Smooth muscle cell (in vitro differentiated cells): Measurements from ENCODE around the gene RFX2. TPM values are rescaled to one million over a fixed set of nuclear protein-coding genes. Genes with fewer than 3 reads are reported as not detected.

ENCODE experiments used
- DNase-seq: peaks from one replicate; lab custom pipeline; 2025; ENCODE audit not compliant: unreplicated experiment; lab: John Stamatoyannopoulos, UW
- H2AFZ ChIP-seq: fragments of 200-600 bp; sonication (generic); 2 replicates; pipeline ENCODE4 v1.6.0; 2016; ENCODE audit warnings: antibody characterized with exemption, low read depth, mild to moderate bottlenecking
- H3F3A ChIP-seq: fragments of 200-600 bp; sonication (generic); 2 replicates; pipeline ENCODE4 v1.6.0; 2017; ENCODE audit warnings: antibody characterized with exemption, low read depth
- H3K27ac ChIP-seq: fragments of 200-600 bp; sonication (generic); 2 replicates; pipeline ENCODE4 v1.5.1; 2016; ENCODE audit warnings: low read depth, mild to moderate bottlenecking
- H3K27me3 ChIP-seq: fragments of 200-600 bp; sonication (generic); 2 replicates; pipeline ENCODE4 v1.6.1; 2016; ENCODE audit warnings: low read depth, mild to moderate bottlenecking
- H3K36me3 ChIP-seq: fragments of 200-600 bp; sonication (generic); 2 replicates; pipeline ENCODE4 v1.5.1; 2016; ENCODE audit warnings: low read depth
- H3K4me1 ChIP-seq: fragments of 200-600 bp; sonication (generic); 2 replicates; pipeline ENCODE4 v1.5.1; 2016; ENCODE audit warnings: low read depth
- H3K4me2 ChIP-seq: fragments of 200-600 bp; sonication (generic); 2 replicates; pipeline ENCODE4 v1.6.0; 2016; ENCODE audit warnings: mild to moderate bottlenecking
- H3K4me3 ChIP-seq: fragments of 200-600 bp; sonication (generic); 2 replicates; pipeline ENCODE4 v1.5.1; 2016; ENCODE audit warnings: mild to moderate bottlenecking
- H3K79me2 ChIP-seq: fragments of 200-600 bp; sonication (generic); 2 replicates; pipeline ENCODE4 v1.6.0; 2016; ENCODE audit warnings: low read depth, mild to moderate bottlenecking
- H3K9ac ChIP-seq: fragments of 200-600 bp; sonication (generic); 2 replicates; pipeline ENCODE4 v1.6.0; 2016; ENCODE audit warnings: low read depth
- H3K9me3 ChIP-seq: fragments of 200-600 bp; sonication (generic); replicated peaks from 2 replicates; pipeline ENCODE4 v1.5.1; 2016; ENCODE audit warnings: low read depth
- H4K20me1 ChIP-seq: fragments of 200-600 bp; sonication (generic); 2 replicates; pipeline ENCODE4 v1.6.0; 2016; ENCODE audit warnings: low read depth
- WGBS: methylation state at CpG from one replicate; pipeline ENCODE4 v1.1.7; 2016; ENCODE audit warnings: low lambda C conversion rate; 5-methylcytosine and 5-hydroxymethylcytosine counted together
- polyA plus RNA-seq: library from polyadenylated mRNA; unstranded; fragments of >200 nt; fragmentation: Nextera tagmentation; extraction: Ambion mirVana; gene quantifications from 2 replicates; pipeline ENCODE4 v1.2.1, GENCODE V29; 2016
- total RNA-seq: library from RNA; depleted of rRNA; stranded (reverse); fragments of >200 nt; gene quantifications from 2 replicates; pipeline ENCODE4 v1.2.3, GENCODE V29; 2014
- TF ChIP-seq, protein P1 (sequence below): fragments of 200-600 bp; sonication (generic); IDR thresholded peaks from 2 replicates; pipeline ENCODE4 v1.5.1; 2017; ENCODE audit warnings: borderline replicate concordance, mild to moderate bottlenecking, antibody characterized with exemption; ENCODE audit not compliant: insufficient read depth, poor library complexity, severe bottlenecking

The RFX2 gene
- total and polyA plus RNA-seq, 2 experiments from 2014 or later, result 4.7 to 7.5 TPM

DNA sequence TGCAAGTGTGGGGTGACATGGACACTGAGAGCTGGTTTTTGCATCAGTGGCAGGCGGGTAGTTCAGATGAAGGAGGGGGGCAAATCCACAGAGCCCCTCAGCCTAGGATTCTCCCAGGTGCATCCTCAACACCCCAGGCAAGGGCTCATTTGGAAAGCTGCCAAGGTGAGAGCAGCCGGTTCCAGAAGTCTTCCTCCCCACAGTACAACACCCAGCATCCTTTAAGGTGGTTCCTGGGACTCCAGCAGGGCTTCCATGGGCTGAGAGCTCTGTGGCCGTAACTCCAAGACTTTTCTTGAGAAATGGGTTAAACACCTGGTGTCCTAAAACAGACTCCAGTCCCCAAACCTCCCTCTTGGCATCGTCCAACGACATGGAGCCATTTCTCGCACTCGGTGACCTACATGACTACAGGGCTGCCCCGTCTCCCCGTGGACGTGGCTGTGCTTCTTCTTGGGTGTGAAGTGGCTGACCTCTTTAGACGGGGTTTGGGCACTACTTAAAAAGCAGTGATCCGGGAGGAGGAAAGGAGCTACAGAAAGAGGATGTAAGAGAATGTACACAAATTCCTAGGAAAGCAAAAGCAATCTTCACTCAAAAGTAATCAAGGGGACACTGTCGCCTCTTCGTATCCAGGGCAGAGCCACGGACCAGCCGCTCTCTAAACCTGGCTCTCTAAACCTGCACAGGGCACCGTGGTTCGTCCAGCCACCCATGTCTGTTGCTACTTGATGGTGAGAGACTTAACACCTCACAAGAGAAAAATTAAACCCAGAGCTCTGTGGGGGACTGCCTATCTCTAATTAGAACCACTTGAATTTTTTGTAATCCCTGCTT is 157.9 kb downstream of the RFX2 start:
- H3F3A ChIP-seq, result peaks cover 25% of the 10 kb centered on the region
- H3K4me1 ChIP-seq, result peaks cover 78% of the 10 kb centered on the region
- H4K20me1 ChIP-seq, result peaks cover 100% of the 10 kb centered on the region
- H3K27ac ChIP-seq, result peak overlapping the region; percentile 77
- TF ChIP-seq, protein P1, sequence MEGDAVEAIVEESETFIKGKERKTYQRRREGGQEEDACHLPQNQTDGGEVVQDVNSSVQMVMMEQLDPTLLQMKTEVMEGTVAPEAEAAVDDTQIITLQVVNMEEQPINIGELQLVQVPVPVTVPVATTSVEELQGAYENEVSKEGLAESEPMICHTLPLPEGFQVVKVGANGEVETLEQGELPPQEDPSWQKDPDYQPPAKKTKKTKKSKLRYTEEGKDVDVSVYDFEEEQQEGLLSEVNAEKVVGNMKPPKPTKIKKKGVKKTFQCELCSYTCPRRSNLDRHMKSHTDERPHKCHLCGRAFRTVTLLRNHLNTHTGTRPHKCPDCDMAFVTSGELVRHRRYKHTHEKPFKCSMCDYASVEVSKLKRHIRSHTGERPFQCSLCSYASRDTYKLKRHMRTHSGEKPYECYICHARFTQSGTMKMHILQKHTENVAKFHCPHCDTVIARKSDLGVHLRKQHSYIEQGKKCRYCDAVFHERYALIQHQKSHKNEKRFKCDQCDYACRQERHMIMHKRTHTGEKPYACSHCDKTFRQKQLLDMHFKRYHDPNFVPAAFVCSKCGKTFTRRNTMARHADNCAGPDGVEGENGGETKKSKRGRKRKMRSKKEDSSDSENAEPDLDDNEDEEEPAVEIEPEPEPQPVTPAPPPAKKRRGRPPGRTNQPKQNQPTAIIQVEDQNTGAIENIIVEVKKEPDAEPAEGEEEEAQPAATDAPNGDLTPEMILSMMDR, result no peak
- H3K4me2 ChIP-seq, result peak overlapping the region; percentile 76
- H3K79me2 ChIP-seq, result peaks cover 84% of the 10 kb centered on the region
- no peak overlapping the region for H2AFZ ChIP-seq
- no peak overlapping the region for H3K9ac ChIP-seq
- no peaks in the 10 kb centered on the region for H3K36me3 ChIP-seq
- WGBS, result 82% methylated on average over 18 of the region's 18 CpGs
- DNase-seq, result no peak
- no peaks in the 10 kb centered on the region for H3K27me3 ChIP-seq
- H3K4me3 ChIP-seq, result no peak overlapping the region
- no peaks in the 10 kb centered on the region for H3K9me3 ChIP-seq

DNA sequence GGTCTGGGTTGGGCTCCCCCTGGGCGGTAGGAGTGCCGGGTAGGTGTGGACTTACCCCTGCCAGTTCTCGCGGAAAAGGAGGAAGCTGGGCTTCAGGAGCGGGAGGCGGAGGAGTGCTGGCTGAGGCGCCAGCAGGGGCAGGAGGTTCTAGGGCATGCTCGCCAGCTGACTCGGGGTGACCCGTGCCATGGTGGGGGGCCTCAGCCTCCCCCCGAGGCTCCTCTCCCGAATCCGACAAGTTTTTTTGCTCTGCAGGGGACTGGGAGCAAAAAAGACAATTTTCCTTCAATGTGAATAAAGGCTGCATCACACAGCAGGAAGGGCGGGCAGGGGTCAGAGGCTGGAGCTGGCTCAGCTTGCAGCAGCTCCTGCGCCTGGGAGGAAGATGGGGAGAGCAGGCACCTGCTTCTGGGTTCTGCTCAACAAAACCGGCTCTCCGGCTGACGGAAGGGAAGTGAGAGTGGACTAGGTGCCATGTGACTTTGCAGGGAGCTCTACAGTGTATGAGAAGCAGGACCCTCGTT is 158.9 kb downstream of the RFX2 start:
- TF ChIP-seq, protein P1, result no peak
- Histone ChIP-seq H3K27ac (no peak overlapping the region), H3K27me3 (no peaks in the 10 kb centered on the region), H2AFZ (no peak overlapping the region), H3K9me3 (no peaks in the 10 kb centered on the region), H3K9ac (no peak overlapping the region), H3K79me2 (peaks cover 85% of the 10 kb centered on the region), H3F3A (peaks cover 25% of the 10 kb centered on the region), H3K4me1 (peaks cover 80% of the 10 kb centered on the region), H4K20me1 (peaks cover 100% of the 10 kb centered on the region), H3K36me3 (no peaks in the 10 kb centered on the region), H3K4me3 (no peak overlapping the region), H3K4me2 (peak overlapping the region; percentile 37)
- WGBS, result 78% methylated on average over 19 of the region's 19 CpGs
- no peak for DNase-seq

DNA sequence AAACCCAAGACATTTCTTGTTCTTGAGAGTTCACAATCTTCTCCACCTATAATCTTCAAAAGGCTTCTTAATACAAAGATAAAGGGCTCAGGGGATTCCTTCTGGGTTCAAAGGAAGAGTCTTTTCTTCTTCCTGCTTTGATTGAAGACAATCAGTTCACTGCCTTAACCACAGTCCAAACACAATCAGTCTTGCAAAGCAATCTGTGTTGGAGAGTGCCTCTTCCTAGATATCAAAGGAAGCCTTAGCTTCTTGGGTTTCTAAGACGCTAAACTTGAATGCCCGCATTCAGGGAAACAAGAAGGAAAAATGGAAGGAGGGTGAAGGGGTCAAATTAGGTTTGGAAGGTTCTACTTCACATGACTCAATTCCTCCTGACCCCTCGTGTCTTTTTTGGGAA is 159.6 kb downstream of the RFX2 start:
- Histone ChIP-seq H3K27ac (no peak overlapping the region), H3K4me2 (peak overlapping the region; percentile 37), H3K27me3 (no peaks in the 10 kb centered on the region), H3K36me3 (no peaks in the 10 kb centered on the region), H3K9ac (no peak overlapping the region), H3K4me1 (peaks cover 80% of the 10 kb centered on the region), H3K4me3 (no peak overlapping the region), H3F3A (peaks cover 21% of the 10 kb centered on the region), H3K9me3 (no peaks in the 10 kb centered on the region), H4K20me1 (peaks cover 100% of the 10 kb centered on the region), H2AFZ (no peak overlapping the region), H3K79me2 (peaks cover 85% of the 10 kb centered on the region)
- DNase-seq, result no peak
- WGBS, result 73% methylated on average over 3 of the region's 3 CpGs
- TF ChIP-seq, protein P1, result no peak
